Mesenchymal stem cell (in vitro differentiated cells and primary cell): ENCODE results near the gene SMG1.

ENCODE experiments used
- DNase-seq: peaks from one replicate; pipeline ENCODE4 v3.0.0-alpha.2; 2013
- H2AFZ ChIP-seq: one replicate; pipeline ENCODE4 v1.6.1; 2013; ENCODE audit warnings: low read depth, mild to moderate bottlenecking, control low read depth, inconsistent platforms, low read length, moderate library complexity
- H2AK5ac ChIP-seq: 2 replicates; pipeline ENCODE4 v1.6.1; 2013; ENCODE audit warnings: low read length, moderate library complexity, mild to moderate bottlenecking, inconsistent platforms; ENCODE audit not compliant: severe bottlenecking
- H2BK120ac ChIP-seq: one replicate; pipeline ENCODE4 v1.6.1; 2013; ENCODE audit warnings: low read depth, mild to moderate bottlenecking, inconsistent platforms, low read length, moderate library complexity
- H2BK12ac ChIP-seq, 2 experiments: one replicate each; pipeline ENCODE4 v1.6.1; 2013; ENCODE audit warnings: inconsistent platforms in 2 of 2, low read length in 2 of 2, mild to moderate bottlenecking in 2 of 2, moderate library complexity in 2 of 2, control low read depth in 1 of 2
- H2BK15ac ChIP-seq: one replicate; pipeline ENCODE4 v1.6.1; 2013; ENCODE audit warnings: mild to moderate bottlenecking, low read depth, inconsistent platforms; ENCODE audit not compliant: poor library complexity, severe bottlenecking
- H2BK5ac ChIP-seq: 2 replicates; pipeline ENCODE4 v1.6.1; 2013; ENCODE audit warnings: low read depth, mild to moderate bottlenecking, low read length, control low read depth, inconsistent platforms; ENCODE audit not compliant: poor library complexity, severe bottlenecking
- H3K14ac ChIP-seq, 2 experiments: one replicate each; pipeline ENCODE4 v1.6.1; 2013; ENCODE audit warnings: inconsistent platforms in 2 of 2, low read length in 2 of 2, control low read depth in 1 of 2, mild to moderate bottlenecking in 1 of 2, moderate library complexity in 1 of 2
- H3K18ac ChIP-seq, 2 experiments: one replicate each; pipeline ENCODE4 v1.6.1; 2013; ENCODE audit warnings: inconsistent platforms in 2 of 2, low read length in 2 of 2, control low read depth in 1 of 2, low read depth in 1 of 2, mild to moderate bottlenecking in 1 of 2
- H3K23ac ChIP-seq, 2 experiments: one replicate each; pipeline ENCODE4 v1.6.1; 2013; ENCODE audit warnings: inconsistent platforms in 2 of 2, low read length in 2 of 2, mild to moderate bottlenecking in 2 of 2, moderate library complexity in 2 of 2, control low read depth in 1 of 2
- H3K27ac ChIP-seq: 2 replicates; pipeline ENCODE4 v1.5.1; 2013; ENCODE audit warnings: mild to moderate bottlenecking, moderate library complexity, low read length, control low read depth, inconsistent platforms; ENCODE audit not compliant: poor library complexity, severe bottlenecking
- H3K27me3 ChIP-seq, 2 experiments: 2 replicates each; pipeline versions ENCODE4 v1.6.1 to v1.7.0; 2013; ENCODE audit warnings: low read length in 2 of 2, mild to moderate bottlenecking in 2 of 2, moderate library complexity in 2 of 2, control low read depth in 1 of 2, inconsistent platforms in 1 of 2; ENCODE audit not compliant: control insufficient read depth in 1 of 2, insufficient read depth in 1 of 2
- H3K36me3 ChIP-seq, 2 experiments: 2 replicates each; pipeline versions ENCODE4 v1.6.1 to v1.7.0; 2013; ENCODE audit warnings: low read length in 2 of 2, control low read depth in 1 of 2, inconsistent platforms in 1 of 2, low read depth in 1 of 2, mild to moderate bottlenecking in 1 of 2; ENCODE audit not compliant: insufficient read depth in 2 of 2, control insufficient read depth in 1 of 2
- H3K4ac ChIP-seq, 2 experiments: one replicate each; pipeline ENCODE4 v1.6.1; 2013; ENCODE audit warnings: inconsistent platforms in 2 of 2, low read length in 2 of 2, mild to moderate bottlenecking in 2 of 2, moderate library complexity in 2 of 2, control low read depth in 1 of 2, low read depth in 1 of 2
- H3K4me1 ChIP-seq: 2 replicates; pipeline ENCODE4 v1.6.1; 2013; ENCODE audit warnings: low read depth, low read length, control low read depth; ENCODE audit not compliant: control insufficient read depth, insufficient read depth
- H3K4me2 ChIP-seq: 2 replicates; pipeline ENCODE4 v1.6.1; 2013; ENCODE audit warnings: low read length, mild to moderate bottlenecking, inconsistent platforms; ENCODE audit not compliant: poor library complexity, severe bottlenecking
- H3K4me3 ChIP-seq, 2 experiments: 2 replicates each; pipeline versions ENCODE4 v1.5.1 to v1.7.0; 2013; ENCODE audit warnings: low read length in 2 of 2, mild to moderate bottlenecking in 2 of 2, control low read depth in 1 of 2, low read depth in 1 of 2; ENCODE audit not compliant: insufficient read depth in 1 of 2
- H3K79me1 ChIP-seq: replicated peaks from 2 replicates; pipeline ENCODE4 v1.6.1; 2013; ENCODE audit warnings: mild to moderate bottlenecking, control low read depth, low read length, inconsistent platforms; ENCODE audit not compliant: poor library complexity, severe bottlenecking
- H3K9ac ChIP-seq: 2 replicates; pipeline ENCODE4 v1.7.0; 2013; ENCODE audit warnings: mild to moderate bottlenecking, low read length, moderate library complexity
- H3K9me3 ChIP-seq: 2 replicates; pipeline ENCODE4 v1.7.0; 2013; ENCODE audit warnings: mild to moderate bottlenecking, low read length; ENCODE audit not compliant: control insufficient read depth
- H4K8ac ChIP-seq: one replicate; pipeline ENCODE4 v1.6.1; 2013; ENCODE audit warnings: inconsistent platforms, mild to moderate bottlenecking, low read length, moderate library complexity
- H4K91ac ChIP-seq: one replicate; pipeline ENCODE4 v1.6.1; 2013; ENCODE audit warnings: mild to moderate bottlenecking, low read length, inconsistent platforms
- WGBS: methylation state at CpG from one replicate; pipeline ENCODE4 v1.1.7; 2013; ENCODE audit warnings: mixed read lengths; 5-methylcytosine and 5-hydroxymethylcytosine counted together

SMG1 gene

GRCh38 chr16:18941471-18941870, 15.3 kb upstream of the SMG1 start:
- Histone ChIP-seq H3K4me2 (no peak overlapping the region), H4K91ac (no peak overlapping the region), H3K18ac (no peak overlapping the region), H2BK5ac (no peak overlapping the region), H3K36me3 (no peaks in the 10 kb centered on the region), H2BK15ac (no peak overlapping the region), H3K23ac (no peak overlapping the region), H3K4ac (no peak overlapping the region), H3K4me1 (no peaks in the 10 kb centered on the region), H3K4me3 (no peak overlapping the region), H2AFZ (no peak overlapping the region), H3K9me3 (no peaks in the 10 kb centered on the region), H2BK12ac (no peak overlapping the region), H3K9ac (no peak overlapping the region), H3K27me3 (peaks cover 0 to 4% of the 10 kb centered on the region in 2 experiments), H2BK120ac (no peak overlapping the region), H2AK5ac (no peak overlapping the region), H3K27ac (no peak overlapping the region), H3K79me1 (no peaks in the 10 kb centered on the region), H3K14ac (no peak overlapping the region), H4K8ac (no peak overlapping the region)
- no peak for DNase-seq

- Histone ChIP-seq H3K14ac (no peak overlapping the region), H4K91ac (no peak overlapping the region), H3K4ac (no peak overlapping the region), H3K9ac (no peak overlapping the region), H3K27ac (no peak overlapping the region), H2BK15ac (no peak overlapping the region), H3K79me1 (no peaks in the 10 kb centered on the region), H2BK12ac (no peak overlapping the region), H3K27me3 (peaks cover 0 to 4% of the 10 kb centered on the region in 2 experiments), H3K36me3 (no peaks in the 10 kb centered on the region), H2BK120ac (no peak overlapping the region), H3K4me1 (no peaks in the 10 kb centered on the region), H3K4me2 (no peak overlapping the region), H3K23ac (no peak overlapping the region), H2AK5ac (no peak overlapping the region), H3K9me3 (no peaks in the 10 kb centered on the region), H4K8ac (no peak overlapping the region), H3K4me3 (no peak overlapping the region), H2AFZ (no peak overlapping the region), H2BK5ac (no peak overlapping the region), H3K18ac (no peak overlapping the region)
- WGBS = 93% methylated on average over 7 of the region's 9 CpGs
- no peak for DNase-seq
Measured at GRCh38 chr16:18938986-18939385, 12.8 kb upstream of the SMG1 start.

GRCh38 chr16:18937390-18937789, 11.2 kb upstream of the SMG1 start:
- H4K8ac ChIP-seq = no peak overlapping the region
- H3K4me1 ChIP-seq = peaks cover 3% of the 10 kb centered on the region

GRCh38 chr16:18936727-18937340, 10.6 kb upstream of the SMG1 start:
- Histone ChIP-seq H2AK5ac (no peak overlapping the region), H3K27ac (no peak overlapping the region), H3K36me3 (no peaks in the 10 kb centered on the region), H3K4me1 (peaks cover 4% of the 10 kb centered on the region), H2BK120ac (no peak overlapping the region), H2BK12ac (no peak overlapping the region), H3K18ac (no peak overlapping the region), H3K4me3 (no peak overlapping the region), H4K8ac (no peak overlapping the region), H2AFZ (no peak overlapping the region), H3K9ac (no peak overlapping the region), H3K23ac (no peak overlapping the region), H3K9me3 (no peaks in the 10 kb centered on the region), H3K79me1 (no peaks in the 10 kb centered on the region), H2BK5ac (no peak overlapping the region), H3K14ac (no peak overlapping the region), H4K91ac (no peak overlapping the region), H3K4me2 (no peak overlapping the region), H3K4ac (no peak overlapping the region), H2BK15ac (no peak overlapping the region), H3K27me3 (peaks cover 0 to 4% of the 10 kb centered on the region in 2 experiments)
- 94% methylated on average over 5 of the region's 7 CpGs for WGBS
- DNase-seq = no peak

More at GRCh38 chr16:18937390-18937789, 11.2 kb upstream of the SMG1 start:
- Histone ChIP-seq H3K9ac (no peak overlapping the region), H4K91ac (no peak overlapping the region), H3K79me1 (no peaks in the 10 kb centered on the region), H2BK15ac (no peak overlapping the region), H2BK120ac (no peak overlapping the region), H3K4ac (no peak overlapping the region), H3K36me3 (no peaks in the 10 kb centered on the region), H2AFZ (no peak overlapping the region), H2BK12ac (no peak overlapping the region), H3K14ac (no peak overlapping the region), H2BK5ac (no peak overlapping the region), H3K9me3 (no peaks in the 10 kb centered on the region), H3K4me2 (no peak overlapping the region), H3K18ac (no peak overlapping the region), H2AK5ac (no peak overlapping the region), H3K27ac (no peak overlapping the region), H3K23ac (no peak overlapping the region), H3K4me3 (no peak overlapping the region), H3K27me3 (peaks cover 0 to 4% of the 10 kb centered on the region in 2 experiments)
- DNase-seq = no peak
